ENCODE measurements around the gene ENTR1.

Gene ENTR1

DNA sequence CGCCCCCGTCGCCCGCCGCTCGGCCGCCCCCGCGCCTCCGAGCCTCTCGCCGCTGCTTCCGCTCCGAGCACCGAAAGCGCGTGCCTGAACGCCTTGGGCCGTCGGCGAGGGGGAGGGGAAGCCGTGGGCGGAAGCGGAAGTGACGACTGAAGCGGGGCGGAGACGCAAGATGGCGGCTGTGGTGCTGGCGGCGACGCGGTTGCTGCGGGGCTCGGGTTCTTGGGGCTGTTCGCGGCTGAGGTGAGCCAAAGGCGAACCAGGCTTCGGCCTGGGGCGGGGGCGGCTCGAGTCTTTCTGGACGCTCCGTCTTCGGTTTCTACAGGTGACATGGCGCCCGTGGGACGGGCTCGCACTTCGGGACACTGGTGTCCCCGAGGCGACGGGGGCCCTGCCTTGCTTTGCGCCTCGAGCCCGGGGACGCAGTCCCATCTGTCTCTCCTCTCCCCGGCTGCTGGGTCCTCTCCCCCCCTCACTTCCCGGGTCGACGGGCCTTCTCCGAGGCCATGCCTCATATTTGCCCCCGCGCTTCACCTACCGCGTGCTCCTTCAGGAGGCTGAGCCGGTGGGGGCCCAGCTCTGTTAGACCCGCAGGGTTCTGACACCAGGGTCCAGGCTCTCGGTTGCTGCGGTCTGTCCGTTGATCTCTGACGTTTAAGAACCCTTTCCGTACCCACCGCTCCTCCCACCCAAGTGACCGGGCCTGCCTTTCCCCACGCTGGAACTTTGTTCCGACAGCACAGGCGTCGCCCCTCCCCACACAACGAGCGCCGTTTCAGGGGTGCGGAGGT lies at the start of gene ENTR1, which contains the start of gene PMPCA (continued):
- TF ChIP-seq HOXD13 (CRISPR knock-in tag; IDR thresholded peaks at IDR 0.05; ENCODE audit: borderline replicate concordance): no peak
- TF ChIP-seq, protein P1, sequence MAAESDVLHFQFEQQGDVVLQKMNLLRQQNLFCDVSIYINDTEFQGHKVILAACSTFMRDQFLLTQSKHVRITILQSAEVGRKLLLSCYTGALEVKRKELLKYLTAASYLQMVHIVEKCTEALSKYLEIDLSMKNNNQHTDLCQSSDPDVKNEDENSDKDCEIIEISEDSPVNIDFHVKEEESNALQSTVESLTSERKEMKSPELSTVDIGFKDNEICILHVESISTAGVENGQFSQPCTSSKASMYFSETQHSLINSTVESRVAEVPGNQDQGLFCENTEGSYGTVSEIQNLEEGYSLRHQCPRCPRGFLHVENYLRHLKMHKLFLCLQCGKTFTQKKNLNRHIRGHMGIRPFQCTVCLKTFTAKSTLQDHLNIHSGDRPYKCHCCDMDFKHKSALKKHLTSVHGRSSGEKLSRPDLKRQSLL (tag by site-specific recombination; IDR thresholded peaks at IDR 0.05): no peak
- no peak; the same call in 1 of the 2 replicates for TF ChIP-seq ZNF488 (tag by site-specific recombination; IDR thresholded peaks at IDR 0.05)
- no peak for TF ChIP-seq MZF1 (tag by site-specific recombination; IDR thresholded peaks at IDR 0.05; ENCODE audit: borderline replicate concordance)
- TF ChIP-seq, protein P2, sequence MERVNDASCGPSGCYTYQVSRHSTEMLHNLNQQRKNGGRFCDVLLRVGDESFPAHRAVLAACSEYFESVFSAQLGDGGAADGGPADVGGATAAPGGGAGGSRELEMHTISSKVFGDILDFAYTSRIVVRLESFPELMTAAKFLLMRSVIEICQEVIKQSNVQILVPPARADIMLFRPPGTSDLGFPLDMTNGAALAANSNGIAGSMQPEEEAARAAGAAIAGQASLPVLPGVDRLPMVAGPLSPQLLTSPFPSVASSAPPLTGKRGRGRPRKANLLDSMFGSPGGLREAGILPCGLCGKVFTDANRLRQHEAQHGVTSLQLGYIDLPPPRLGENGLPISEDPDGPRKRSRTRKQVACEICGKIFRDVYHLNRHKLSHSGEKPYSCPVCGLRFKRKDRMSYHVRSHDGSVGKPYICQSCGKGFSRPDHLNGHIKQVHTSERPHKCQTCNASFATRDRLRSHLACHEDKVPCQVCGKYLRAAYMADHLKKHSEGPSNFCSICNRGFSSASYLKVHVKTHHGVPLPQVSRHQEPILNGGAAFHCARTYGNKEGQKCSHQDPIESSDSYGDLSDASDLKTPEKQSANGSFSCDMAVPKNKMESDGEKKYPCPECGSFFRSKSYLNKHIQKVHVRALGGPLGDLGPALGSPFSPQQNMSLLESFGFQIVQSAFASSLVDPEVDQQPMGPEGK (tag by site-specific recombination; IDR thresholded peaks at IDR 0.05): peak; percentile 67
- TF ChIP-seq ZNF19 (tag by site-specific recombination; IDR thresholded peaks at IDR 0.05; ENCODE audit: low read depth): no peak
- TF ChIP-seq, protein P3, sequence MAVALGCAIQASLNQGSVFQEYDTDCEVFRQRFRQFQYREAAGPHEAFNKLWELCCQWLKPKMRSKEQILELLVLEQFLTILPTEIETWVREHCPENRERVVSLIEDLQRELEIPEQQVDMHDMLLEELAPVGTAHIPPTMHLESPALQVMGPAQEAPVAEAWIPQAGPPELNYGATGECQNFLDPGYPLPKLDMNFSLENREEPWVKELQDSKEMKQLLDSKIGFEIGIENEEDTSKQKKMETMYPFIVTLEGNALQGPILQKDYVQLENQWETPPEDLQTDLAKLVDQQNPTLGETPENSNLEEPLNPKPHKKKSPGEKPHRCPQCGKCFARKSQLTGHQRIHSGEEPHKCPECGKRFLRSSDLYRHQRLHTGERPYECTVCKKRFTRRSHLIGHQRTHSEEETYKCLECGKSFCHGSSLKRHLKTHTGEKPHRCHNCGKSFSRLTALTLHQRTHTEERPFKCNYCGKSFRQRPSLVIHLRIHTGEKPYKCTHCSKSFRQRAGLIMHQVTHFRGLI (tag by site-specific recombination; IDR thresholded peaks at IDR 0.05): no peak
- TF ChIP-seq, protein P4, sequence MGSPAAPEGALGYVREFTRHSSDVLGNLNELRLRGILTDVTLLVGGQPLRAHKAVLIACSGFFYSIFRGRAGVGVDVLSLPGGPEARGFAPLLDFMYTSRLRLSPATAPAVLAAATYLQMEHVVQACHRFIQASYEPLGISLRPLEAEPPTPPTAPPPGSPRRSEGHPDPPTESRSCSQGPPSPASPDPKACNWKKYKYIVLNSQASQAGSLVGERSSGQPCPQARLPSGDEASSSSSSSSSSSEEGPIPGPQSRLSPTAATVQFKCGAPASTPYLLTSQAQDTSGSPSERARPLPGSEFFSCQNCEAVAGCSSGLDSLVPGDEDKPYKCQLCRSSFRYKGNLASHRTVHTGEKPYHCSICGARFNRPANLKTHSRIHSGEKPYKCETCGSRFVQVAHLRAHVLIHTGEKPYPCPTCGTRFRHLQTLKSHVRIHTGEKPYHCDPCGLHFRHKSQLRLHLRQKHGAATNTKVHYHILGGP (tag by site-specific recombination; IDR thresholded peaks at IDR 0.05): no peak
- TF ChIP-seq ZXDB (tag by site-specific recombination; IDR thresholded peaks at IDR 0.05): peak; percentile 77
- no peak for TF ChIP-seq PRDM6 (tag by site-specific recombination; IDR thresholded peaks at IDR 0.05)
- TF ChIP-seq, protein P5, sequence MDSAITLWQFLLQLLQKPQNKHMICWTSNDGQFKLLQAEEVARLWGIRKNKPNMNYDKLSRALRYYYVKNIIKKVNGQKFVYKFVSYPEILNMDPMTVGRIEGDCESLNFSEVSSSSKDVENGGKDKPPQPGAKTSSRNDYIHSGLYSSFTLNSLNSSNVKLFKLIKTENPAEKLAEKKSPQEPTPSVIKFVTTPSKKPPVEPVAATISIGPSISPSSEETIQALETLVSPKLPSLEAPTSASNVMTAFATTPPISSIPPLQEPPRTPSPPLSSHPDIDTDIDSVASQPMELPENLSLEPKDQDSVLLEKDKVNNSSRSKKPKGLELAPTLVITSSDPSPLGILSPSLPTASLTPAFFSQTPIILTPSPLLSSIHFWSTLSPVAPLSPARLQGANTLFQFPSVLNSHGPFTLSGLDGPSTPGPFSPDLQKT (IDR thresholded peaks at IDR 0.05; ENCODE audit: borderline replicate concordance, low read depth, low read length): no peak; the same call in 1 of the 2 replicates
- no peak for TF ChIP-seq ZNF623 (tag by site-specific recombination; IDR thresholded peaks at IDR 0.05)
- TF ChIP-seq, protein P6, sequence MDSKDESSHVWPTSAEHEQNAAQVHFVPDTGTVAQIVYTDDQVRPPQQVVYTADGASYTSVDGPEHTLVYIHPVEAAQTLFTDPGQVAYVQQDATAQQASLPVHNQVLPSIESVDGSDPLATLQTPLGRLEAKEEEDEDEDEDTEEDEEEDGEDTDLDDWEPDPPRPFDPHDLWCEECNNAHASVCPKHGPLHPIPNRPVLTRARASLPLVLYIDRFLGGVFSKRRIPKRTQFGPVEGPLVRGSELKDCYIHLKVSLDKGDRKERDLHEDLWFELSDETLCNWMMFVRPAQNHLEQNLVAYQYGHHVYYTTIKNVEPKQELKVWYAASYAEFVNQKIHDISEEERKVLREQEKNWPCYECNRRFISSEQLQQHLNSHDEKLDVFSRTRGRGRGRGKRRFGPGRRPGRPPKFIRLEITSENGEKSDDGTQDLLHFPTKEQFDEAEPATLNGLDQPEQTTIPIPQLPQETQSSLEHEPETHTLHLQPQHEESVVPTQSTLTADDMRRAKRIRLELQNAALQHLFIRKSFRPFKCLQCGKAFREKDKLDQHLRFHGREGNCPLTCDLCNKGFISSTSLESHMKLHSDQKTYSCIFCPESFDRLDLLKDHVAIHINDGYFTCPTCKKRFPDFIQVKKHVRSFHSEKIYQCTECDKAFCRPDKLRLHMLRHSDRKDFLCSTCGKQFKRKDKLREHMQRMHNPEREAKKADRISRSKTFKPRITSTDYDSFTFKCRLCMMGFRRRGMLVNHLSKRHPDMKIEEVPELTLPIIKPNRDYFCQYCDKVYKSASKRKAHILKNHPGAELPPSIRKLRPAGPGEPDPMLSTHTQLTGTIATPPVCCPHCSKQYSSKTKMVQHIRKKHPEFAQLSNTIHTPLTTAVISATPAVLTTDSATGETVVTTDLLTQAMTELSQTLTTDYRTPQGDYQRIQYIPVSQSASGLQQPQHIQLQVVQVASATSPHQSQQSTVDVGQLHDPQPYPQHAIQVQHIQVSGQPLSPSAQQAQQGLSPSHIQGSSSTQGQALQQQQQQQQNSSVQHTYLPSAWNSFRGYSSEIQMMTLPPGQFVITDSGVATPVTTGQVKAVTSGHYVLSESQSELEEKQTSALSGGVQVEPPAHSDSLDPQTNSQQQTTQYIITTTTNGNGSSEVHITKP (tag by site-specific recombination; IDR thresholded peaks at IDR 0.05): no peak
- TF ChIP-seq ZNF148 (tag by site-specific recombination; IDR thresholded peaks at IDR 0.05; ENCODE audit: borderline replicate concordance): no peak
- 0 out of 2 replicates have a peak, but pooled peaks have one; percentile 31 for TF ChIP-seq ZNF2 (tag by site-specific recombination; IDR thresholded peaks at IDR 0.05)
- peak; percentile 60; the same call in 1 of the 2 replicates for TF ChIP-seq ZNF610 (tag by site-specific recombination; IDR thresholded peaks at IDR 0.05; ENCODE audit: borderline replicate concordance)
- TF ChIP-seq ZNF510 (tag by site-specific recombination; IDR thresholded peaks at IDR 0.05; ENCODE audit: insufficient replicate concordance): no peak
- TF ChIP-seq ZBTB26 (tag by site-specific recombination; optimal IDR thresholded peaks at IDR 0.05): peak; percentile 88
- TF ChIP-seq ZBTB21 (tag by site-specific recombination; IDR thresholded peaks at IDR 0.05): 0 out of 2 replicates have a peak, but pooled peaks have one; percentile 32

All from HEK293 (cell line).